ENCODE results near the gene TMEM126B.

DNA sequence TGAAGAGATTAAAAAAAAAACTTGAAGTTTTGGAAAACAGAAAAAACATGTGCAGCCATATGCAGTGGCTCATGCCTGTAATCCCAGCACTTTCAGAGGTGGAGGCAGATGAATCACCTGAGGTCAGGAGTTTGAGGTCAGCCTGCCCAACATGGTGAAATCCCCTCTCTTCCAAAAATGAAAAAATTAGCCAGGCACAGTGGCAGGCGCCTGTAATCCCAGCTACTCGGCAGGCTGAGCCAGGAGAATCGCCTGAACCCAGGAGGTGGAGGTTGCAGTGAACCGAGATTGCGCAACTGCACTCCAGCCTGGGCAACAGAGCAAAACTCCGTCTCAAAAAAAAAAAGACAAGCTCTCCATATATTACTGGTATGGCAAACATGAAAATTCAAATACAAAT lies 8.9 kb upstream of the TMEM126B start:
- TF ChIP-seq MYBL2 (CRISPR knock-in tag; IDR thresholded peaks at IDR 0.05) (no peak), JUN (CRISPR knock-in tag; IDR thresholded peaks at IDR 0.05) (no peak), CREB1 (CRISPR knock-in tag; IDR thresholded peaks at IDR 0.05) (no peak), NR1H2 (CRISPR knock-in tag; IDR thresholded peaks at IDR 0.05) (no peak), ETV6 (CRISPR knock-in tag; IDR thresholded peaks at IDR 0.05) (no peak)
- TF ChIP-seq, protein P1, sequence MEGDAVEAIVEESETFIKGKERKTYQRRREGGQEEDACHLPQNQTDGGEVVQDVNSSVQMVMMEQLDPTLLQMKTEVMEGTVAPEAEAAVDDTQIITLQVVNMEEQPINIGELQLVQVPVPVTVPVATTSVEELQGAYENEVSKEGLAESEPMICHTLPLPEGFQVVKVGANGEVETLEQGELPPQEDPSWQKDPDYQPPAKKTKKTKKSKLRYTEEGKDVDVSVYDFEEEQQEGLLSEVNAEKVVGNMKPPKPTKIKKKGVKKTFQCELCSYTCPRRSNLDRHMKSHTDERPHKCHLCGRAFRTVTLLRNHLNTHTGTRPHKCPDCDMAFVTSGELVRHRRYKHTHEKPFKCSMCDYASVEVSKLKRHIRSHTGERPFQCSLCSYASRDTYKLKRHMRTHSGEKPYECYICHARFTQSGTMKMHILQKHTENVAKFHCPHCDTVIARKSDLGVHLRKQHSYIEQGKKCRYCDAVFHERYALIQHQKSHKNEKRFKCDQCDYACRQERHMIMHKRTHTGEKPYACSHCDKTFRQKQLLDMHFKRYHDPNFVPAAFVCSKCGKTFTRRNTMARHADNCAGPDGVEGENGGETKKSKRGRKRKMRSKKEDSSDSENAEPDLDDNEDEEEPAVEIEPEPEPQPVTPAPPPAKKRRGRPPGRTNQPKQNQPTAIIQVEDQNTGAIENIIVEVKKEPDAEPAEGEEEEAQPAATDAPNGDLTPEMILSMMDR (IDR thresholded peaks at IDR 0.05) = no peak
